Subcutaneous abdominal adipose tissue (tissue), 5 donors: ENCODE results near the gene CNOT4.
"Not testable (repeated sequence)": the region's sequence is repeated elsewhere in the genome, so short reads cannot be mapped to it uniquely, and the experiment has no call there.

Source experiments
- H3K27ac ChIP-seq: one replicate; pipeline ENCODE4 v1.7.0; 2013; ENCODE audit warnings: low read depth, mild to moderate bottlenecking, inconsistent platforms, low read length, moderate library complexity
- H3K27me3 ChIP-seq, 5 donors: one replicate each; pipeline ENCODE4 v1.7.0; 2013; ENCODE audit warnings: low read length in 5 of 5, inconsistent platforms in 1 of 5; ENCODE audit not compliant: control insufficient read depth in 5 of 5, insufficient read depth in 4 of 5
- H3K36me3 ChIP-seq, 5 donors: one replicate each; pipeline ENCODE4 v1.7.0; 2013; ENCODE audit warnings: low read length in 5 of 5; ENCODE audit not compliant: control insufficient read depth in 5 of 5, insufficient read depth in 5 of 5
- H3K4me1 ChIP-seq, 5 donors: one replicate each; pipeline ENCODE4 v1.7.0; 2013; ENCODE audit warnings: low read length in 5 of 5, mild to moderate bottlenecking in 3 of 5, moderate library complexity in 1 of 5; ENCODE audit not compliant: control insufficient read depth in 5 of 5, insufficient read depth in 5 of 5
- H3K4me3 ChIP-seq, 5 donors: one replicate each; pipeline ENCODE4 v1.7.0; 2013; ENCODE audit warnings: low read length in 5 of 5, low read depth in 1 of 5
- H3K9ac ChIP-seq, 5 donors: one replicate each; pipeline ENCODE4 v1.7.0; 2013; ENCODE audit warnings: low read length in 5 of 5, mild to moderate bottlenecking in 4 of 5, moderate library complexity in 3 of 5
- H3K9me3 ChIP-seq, 5 donors: one replicate each; pipeline ENCODE4 v1.7.0; 2013; ENCODE audit warnings: low read length in 5 of 5; ENCODE audit not compliant: control insufficient read depth in 5 of 5
- donor health status: healthy.
- donor health status: healthy.
- donor health status: healthy.
- donor health status: healthy.
- donor health status: healthy.

CNOT4 gene

GRCh38 chr7:135328053-135328452 is 181.8 kb downstream of the CNOT4 start:
- Histone ChIP-seq H3K9ac (no peak overlapping the region), H3K9me3 (no peaks in the 10 kb centered on the region), H3K27me3 (no peaks in the 10 kb centered on the region), H3K27ac (no peak overlapping the region), H3K4me1 (no peaks in the 10 kb centered on the region), H3K4me3 (no peak overlapping the region), H3K36me3 (no peaks in the 10 kb centered on the region)

DNA sequence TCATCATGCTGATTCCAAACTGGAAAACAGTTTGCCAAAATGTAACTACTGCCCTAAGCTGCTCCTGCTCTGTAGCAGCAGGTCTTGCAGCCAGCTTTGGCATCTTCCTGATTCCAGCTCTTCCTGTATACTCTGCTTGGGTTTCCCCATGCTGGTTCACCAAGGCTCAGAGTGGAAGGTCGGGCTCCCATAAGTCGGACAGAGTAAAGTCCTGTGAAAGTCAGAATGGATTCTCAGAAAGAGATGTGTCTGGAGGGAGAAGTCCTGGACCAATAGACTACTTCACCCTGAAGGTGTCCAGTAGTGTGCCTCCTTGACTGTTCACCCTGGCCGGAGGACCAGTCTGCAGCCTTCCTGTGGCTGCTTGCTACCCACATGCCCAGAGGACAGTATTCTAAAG is 182.4 kb downstream of the CNOT4 start:
- no peak overlapping the region for H3K4me3 ChIP-seq
- H3K9ac ChIP-seq, result no peak overlapping the region
- no peak overlapping the region for H3K27ac ChIP-seq
- H3K27me3 ChIP-seq, result no peaks in the 10 kb centered on the region
- H3K9me3 ChIP-seq, result no peaks in the 10 kb centered on the region
- H3K36me3 ChIP-seq, result no peaks in the 10 kb centered on the region
- H3K4me1 ChIP-seq, result no peaks in the 10 kb centered on the region

DNA sequence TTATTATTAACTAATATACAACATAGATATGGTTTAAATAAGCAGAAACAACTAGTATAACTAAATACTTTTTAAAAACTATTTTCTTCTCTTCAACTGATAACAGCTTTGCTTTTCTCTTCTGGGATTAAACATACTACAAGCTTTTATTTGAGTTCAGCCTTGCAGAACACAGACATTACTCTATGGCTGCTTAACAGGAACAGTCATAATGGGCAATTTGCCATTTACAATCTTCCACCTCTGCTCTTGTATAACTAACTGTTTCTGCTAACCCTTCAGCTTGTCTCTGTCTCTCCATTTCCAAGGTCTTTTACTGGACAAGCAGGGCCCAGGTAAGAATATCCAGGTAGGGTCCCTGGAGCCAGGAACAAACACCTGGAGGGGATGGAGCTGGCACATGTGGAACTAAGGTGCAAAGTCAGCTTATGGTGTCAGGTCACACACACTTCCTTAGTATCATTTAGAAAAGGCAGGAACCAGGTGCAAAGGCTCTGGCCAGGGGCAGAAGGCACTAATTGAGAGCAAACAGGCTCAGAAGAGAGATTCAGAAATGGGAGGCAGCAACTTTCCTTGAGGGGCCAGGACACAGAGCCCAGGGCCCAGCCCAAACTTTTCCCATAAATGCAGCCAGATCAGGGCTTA is 183.1 kb downstream of the CNOT4 start:
- Histone ChIP-seq H3K9ac (no peak overlapping the region), H3K36me3 (no peaks in the 10 kb centered on the region), H3K4me3 (no peak overlapping the region), H3K27me3 (no peaks in the 10 kb centered on the region), H3K27ac (no peak overlapping the region), H3K9me3 (no peaks in the 10 kb centered on the region), H3K4me1 (no peaks in the 10 kb centered on the region)

DNA sequence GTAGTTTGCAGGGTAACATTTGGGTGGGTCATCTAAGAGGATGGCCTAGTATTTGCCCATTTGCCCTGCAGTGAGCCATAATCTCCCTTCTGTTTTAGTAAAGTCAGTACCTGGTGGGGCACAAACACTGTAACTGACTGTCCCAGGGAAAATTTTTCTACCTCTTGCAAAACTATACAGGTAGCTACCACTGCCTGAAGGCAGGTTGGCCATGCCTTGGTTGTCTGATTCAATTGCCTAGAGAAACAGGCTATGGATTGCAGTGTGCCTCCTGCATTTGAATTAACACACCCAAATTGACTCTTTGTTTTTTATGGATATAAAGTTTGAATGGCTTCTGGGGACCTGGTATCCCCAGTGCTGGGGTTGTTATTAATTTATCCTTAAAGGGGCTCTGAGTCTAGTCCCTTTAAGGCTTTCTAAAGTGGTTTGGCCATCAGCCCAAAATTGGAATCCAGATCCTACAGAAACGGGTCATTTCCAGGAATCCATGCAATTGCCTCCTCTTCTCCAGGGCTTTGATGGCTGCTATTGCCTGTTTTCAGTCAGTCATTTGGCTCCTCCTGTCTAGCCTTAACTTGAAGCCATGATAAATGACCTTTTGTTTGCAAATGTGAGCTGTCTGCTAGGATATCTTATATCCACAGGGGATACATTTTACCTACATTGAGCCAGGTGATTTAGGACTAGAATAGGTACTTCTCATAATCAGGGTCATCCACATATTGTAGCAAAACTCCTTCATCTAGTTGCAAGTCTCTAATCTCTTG is 187.1 kb downstream of the CNOT4 start:
- H3K4me3 ChIP-seq, result no peak overlapping the region
- no peaks in the 10 kb centered on the region for H3K27me3 ChIP-seq
- peaks cover 0 to 6% (median 3%) of the 10 kb centered on the region in 5 donors for H3K4me1 ChIP-seq
- no peaks in the 10 kb centered on the region for H3K9me3 ChIP-seq
- no peak overlapping the region for H3K27ac ChIP-seq
- H3K9ac ChIP-seq, result no peak overlapping the region
- no peaks in the 10 kb centered on the region for H3K36me3 ChIP-seq

DNA sequence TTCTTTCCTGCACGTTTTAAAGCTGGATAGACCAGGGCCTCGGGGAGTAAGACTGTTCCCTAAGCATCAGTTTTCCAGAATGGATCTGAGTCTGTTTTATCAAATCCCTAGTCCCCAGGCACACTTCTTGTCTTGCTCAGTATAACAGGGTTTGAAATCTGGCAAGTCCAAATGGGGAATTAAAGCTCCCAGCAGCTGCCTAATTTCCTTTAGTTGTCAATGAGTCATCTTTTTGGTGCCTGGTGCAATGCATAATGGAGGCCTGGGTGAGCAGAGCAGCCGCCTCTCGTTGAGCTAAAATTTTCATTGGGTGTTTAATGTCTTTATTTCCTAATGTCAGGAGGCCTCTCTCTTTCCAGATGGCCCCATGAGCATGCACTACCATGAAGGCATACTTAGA is 188.3 kb downstream of the CNOT4 start:
- Histone ChIP-seq H3K4me3 (no peak overlapping the region), H3K4me1 (peaks cover 0 to 6% (median 5%) of the 10 kb centered on the region in 5 donors), H3K27me3 (no peaks in the 10 kb centered on the region), H3K36me3 (no peaks in the 10 kb centered on the region), H3K9me3 (no peaks in the 10 kb centered on the region), H3K27ac (no peak overlapping the region), H3K9ac (no peak overlapping the region)

DNA sequence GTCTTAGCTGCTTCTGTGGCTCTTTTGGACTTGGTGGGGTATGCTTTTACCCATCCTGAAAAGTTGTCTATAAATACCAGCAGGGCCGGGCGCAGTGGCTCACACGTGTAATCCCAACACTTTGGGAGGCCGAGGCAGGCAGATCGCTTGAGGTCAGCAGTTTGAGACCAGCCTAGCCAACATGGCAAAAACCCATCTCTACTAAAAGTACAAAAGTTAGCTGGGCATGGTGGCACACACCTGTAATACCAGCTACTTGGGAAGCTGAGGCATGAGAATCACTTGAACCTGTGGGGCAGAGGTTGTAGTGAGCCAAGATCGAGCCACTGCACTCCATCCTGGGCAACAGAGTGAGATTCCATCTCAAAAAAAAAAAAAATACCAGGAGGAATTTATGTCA is 188.9 kb downstream of the CNOT4 start:
- H3K9me3 ChIP-seq, H3K4me3 ChIP-seq, H3K27me3 ChIP-seq, H3K9ac ChIP-seq, H3K27ac ChIP-seq, H3K4me1 ChIP-seq, H3K36me3 ChIP-seq: not testable (repeated sequence)

- no peaks in the 10 kb centered on the region for H3K9me3 ChIP-seq
- no peaks in the 10 kb centered on the region for H3K36me3 ChIP-seq
- no peak overlapping the region for H3K9ac ChIP-seq
- peaks cover 0 to 6% (median 5%) of the 10 kb centered on the region in 5 donors for H3K4me1 ChIP-seq
- H3K4me3 ChIP-seq, result no peak overlapping the region
- no peak overlapping the region for H3K27ac ChIP-seq
- H3K27me3 ChIP-seq, result no peaks in the 10 kb centered on the region
Observed at GRCh38 chr7:135320268-135320667, 189.6 kb downstream of the CNOT4 start.

DNA sequence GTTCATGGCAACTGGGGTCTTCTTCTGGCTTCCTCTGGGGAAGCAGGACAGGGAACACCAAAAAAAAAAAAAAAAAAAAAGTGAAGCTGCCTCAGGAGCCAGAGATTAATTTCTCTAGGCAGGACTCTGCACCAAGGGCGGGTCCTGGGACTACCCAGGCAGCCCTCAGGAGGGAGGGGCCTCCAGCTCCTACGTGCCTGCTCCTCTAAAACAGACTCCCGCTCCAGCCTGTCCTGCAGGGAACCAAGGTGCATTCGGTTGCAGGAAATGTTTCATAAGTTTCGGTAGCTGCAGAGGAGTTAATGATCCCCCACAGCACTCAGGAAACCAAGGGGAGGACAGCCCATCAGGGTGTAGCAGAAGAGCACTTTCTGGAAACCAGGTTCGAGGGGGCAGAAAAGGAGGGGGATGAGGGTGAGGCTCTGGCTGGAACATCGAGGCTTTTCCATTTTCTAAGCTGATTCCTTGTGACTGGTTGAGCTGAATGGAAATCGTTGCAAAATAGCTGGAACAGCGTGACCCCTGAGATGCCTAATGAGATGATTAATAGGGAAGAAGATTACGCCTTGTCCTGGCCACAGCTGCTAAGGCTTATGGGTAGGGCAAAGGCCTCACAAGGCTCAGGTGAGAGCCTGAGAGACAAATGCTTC is 192.1 kb downstream of the CNOT4 start:
- Histone ChIP-seq H3K36me3 (no peaks in the 10 kb centered on the region), H3K4me1 (peaks cover 0 to 6% (median 5%) of the 10 kb centered on the region in 5 donors), H3K27me3 (peaks cover 0 to 4% (median 0%) of the 10 kb centered on the region in 5 donors), H3K9me3 (no peaks in the 10 kb centered on the region), H3K27ac (no peak overlapping the region), H3K4me3 (no peak overlapping the region), H3K9ac (no peak overlapping the region)

DNA sequence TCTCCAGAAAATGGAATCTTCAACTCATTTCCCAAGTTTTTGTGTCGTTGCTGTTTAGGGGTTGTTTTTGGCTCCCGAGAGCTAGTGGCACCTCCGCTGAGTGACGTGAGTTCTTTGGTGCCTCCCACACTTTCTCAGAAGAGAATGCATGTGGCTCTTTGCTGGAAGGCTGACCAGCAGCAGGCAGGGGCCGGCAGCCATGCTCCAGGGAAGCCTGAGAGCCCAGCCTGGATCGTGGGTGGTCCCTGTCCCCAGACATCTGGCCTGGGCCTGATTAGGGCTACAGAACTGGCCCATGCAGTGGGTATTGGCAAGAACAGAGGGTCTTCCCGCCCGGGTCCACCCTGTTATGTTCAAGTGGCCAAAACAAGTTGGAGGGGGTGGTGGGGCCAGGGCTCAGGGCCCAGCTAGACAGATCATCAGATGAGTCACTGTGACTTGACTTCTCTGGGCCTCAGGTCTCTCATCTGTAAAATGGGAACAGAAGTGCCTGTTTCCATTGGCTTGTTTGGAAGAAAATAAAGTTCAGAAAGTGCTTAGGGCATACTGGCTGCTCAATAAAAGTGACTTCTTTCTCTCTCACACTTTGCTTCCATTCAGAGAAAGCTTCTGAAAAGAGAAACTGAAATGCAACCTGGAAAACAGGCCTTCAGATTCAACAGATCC is 193.1 kb downstream of the CNOT4 start:
- H3K27ac ChIP-seq, result no peak overlapping the region
- H3K9me3 ChIP-seq, result no peaks in the 10 kb centered on the region
- H3K27me3 ChIP-seq, result peaks cover 0 to 4% (median 0%) of the 10 kb centered on the region in 5 donors
- H3K36me3 ChIP-seq, result no peaks in the 10 kb centered on the region
- peaks cover 0 to 6% (median 5%) of the 10 kb centered on the region in 5 donors for H3K4me1 ChIP-seq
- no peak overlapping the region for H3K4me3 ChIP-seq
- no peak overlapping the region for H3K9ac ChIP-seq

GRCh38 chr7:135313971-135314370 is 195.9 kb downstream of the CNOT4 start:
- Histone ChIP-seq H3K27me3 (peaks cover 0 to 4% (median 0%) of the 10 kb centered on the region in 5 donors), H3K4me1 (peaks cover 0 to 5% (median 0%) of the 10 kb centered on the region in 5 donors), H3K27ac (no peak overlapping the region), H3K36me3 (no peaks in the 10 kb centered on the region), H3K4me3 (no peak overlapping the region), H3K9me3 (no peaks in the 10 kb centered on the region), H3K9ac (no peak overlapping the region)
